Hematopoietic multipotent progenitor cell treated with erythropoietin and hydrocortisone succinate and interleukin-3 and kit ligand, for 17 days (in vitro differentiated cells): Measurements from ENCODE around the gene TSPEAR.

Source experiments
- DNase-seq: peaks from one replicate; pipeline ENCODE4 v3.0.0-alpha.2; 2015; ENCODE audit warnings: low spot score

Gene TSPEAR

DNA sequence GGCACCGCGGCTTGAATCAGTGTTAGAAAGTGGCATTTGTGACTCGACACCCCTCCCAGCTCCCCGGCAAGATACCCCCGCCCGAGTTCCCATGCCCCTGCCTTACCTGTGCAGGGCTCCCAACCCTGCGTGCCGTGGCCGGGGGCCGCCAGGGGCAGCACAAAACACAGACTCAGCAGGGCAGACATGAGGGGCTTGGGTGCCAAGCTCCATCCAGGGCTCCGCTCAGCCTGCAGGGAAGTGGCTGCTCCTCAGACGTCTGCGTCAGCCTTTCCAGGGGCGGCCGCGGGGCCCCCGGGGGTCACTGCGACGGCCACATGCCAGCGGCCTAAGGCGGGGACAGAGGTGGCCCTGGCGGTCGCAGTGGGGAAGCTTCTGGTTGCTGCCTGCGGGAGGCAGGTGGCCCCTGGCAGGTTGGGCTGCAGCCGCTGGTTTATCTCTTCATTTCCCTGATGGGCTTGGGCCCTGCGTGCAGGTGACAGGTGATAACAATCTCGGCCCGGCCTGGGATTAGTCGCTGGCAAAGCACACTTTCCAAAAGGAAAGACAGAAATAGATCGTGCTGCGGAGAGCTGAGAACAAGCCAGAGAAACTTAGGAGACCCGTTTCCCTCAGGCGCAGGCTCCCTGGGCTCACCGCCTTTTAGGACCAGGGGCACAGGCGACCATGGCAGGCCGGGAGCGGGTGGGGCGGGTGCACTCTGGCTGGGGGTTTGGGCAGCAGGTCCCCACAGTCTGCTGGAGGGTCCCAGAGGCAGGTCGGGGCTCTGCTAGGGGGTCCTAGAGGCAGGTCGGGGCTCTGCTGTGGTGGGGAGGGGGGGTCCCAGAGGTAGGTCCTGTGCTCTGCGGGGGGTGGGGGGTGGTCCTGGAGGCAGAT is at the start of gene TSPEAR:
TSS of gene TSPEAR (minus strand) at position 246 of the 876 bp plus-strand sequence. CDS start at position 188, 58 bp downstream.
- no peak for DNase-seq

DNA sequence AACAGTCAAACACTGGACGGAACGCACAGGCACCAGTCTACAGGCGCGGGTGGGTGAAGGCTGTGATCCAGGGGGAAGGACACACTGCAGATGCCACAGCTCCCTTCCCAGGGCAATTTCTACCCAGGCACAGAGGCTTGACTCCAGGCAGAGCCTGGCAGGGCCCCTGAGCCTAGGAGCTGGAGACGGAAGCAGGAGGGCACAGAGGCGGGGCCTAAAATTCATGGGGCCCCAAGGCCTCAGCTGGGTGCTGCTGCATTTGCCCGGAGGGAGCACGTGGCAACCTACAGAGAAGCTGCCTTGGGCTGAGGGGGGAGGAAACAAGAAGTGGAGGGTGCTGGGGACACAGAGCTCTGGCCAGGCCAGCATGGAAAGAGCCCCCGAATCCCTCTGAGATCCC is 49.0 kb upstream of the TSPEAR start:
- no peak for DNase-seq

DNA sequence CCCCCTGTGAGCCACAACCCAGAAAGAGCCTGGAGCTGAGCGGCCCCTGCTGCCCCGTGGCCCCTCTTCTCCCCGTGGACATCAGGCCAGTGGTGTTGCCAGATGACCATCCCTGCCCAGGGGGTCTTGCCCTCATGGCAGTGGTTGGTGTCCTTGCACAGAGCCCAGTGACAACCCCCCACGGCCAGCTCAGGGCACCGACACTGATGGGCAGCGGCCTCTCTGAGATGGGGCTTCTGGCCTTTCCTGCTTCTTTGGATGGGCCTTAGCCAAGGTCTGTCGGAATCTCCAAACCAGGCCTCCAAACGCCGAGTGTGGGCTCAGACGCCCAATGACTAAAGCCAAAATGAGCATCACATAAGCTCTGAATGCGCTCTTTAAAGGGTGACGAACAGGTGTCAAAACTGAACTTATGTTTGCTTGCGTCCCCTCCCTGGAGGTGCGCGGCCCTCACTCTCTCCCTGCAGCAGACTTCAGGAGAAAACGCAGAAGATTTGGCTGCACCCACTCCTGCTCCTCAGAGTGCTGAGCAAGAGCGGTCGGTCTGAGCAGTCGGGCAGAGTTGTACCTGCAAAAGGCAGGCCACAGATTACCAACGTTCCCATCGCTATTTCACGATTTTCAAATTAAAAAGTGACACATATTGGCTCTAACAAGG is 48.4 kb upstream of the TSPEAR start:
- no peak for DNase-seq

DNA sequence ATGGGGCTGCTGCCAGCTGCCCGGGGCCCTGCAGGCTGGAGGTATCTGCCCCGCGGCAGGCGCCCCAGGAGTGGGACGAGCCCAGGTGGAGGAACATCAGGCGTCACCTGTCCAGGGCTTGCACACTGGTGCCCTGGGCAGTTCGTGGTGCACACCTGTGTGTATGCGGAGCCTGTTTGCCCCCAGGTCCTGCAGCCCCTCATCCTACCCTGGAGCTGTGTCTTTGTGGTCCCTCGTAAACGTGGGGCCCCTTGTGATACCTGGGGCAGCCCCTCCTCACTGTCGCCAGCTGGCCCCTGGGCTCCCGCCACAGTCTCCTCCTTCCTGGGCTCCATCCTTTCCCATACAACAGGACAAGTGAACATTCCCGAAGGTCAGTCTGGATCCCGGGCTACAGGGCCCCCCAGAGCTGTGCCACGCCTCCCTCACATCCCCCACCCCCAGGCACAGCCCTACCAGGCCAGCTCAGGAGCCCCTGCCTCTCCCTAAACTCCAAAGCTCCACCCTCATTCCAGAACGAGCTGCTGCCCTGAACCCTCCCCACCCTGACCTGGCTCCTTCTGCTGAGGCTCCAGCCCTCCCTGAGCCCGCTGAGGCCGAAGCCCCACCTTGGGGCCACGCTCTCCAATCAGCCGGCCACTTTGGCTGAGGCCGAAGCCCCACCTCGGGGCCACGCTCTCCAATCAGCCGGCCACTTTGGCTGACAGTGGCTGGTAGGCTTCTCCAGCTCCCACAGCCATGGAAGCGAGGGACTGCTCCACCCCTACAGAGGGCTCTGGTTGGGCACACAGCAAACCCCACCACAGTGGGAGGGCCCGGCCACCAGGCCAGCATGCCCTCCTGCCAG is 47.6 kb upstream of the TSPEAR start:
- no peak for DNase-seq

DNA sequence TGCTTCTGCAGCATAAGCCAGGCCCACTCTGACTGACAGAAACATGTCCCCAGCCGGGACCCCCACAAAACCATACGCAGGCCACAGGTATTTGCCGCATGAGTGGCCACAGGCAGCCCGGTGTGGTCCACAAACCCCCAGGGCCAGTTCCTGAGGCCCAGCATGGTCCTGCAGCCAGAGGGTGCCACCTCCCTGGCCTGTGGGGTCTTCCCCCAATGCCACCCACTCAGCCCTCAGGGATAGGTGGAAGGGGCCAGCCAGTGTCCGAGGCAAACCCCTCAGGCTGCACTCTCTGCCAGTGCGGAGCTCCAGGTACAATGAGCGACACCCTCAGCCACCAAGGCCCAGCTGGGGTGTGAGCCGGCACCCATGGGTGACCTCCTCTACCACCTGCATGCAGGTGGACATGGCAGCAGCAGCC is 46.8 kb upstream of the TSPEAR start:
- no peak for DNase-seq

DNA sequence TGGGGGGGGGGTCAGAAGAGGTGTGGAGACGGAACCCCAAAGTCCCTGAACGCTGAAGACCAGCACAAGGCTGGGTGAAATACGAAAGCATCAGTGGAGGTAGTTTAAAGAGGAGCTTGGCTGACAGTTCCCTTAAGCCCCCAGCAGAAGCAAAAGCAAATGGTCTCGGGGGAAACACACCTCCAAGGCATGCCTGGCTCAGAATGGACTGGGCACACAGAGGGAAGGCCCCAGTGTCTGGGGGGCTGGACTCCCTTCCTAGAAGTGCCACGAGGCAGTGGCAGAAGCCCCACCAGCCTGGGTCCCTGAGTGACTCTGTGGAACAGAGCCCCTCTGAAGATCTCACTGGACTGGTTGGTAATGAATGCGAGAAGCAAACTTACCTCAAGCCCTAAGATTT is 46.4 kb upstream of the TSPEAR start:
- no peak for DNase-seq

DNA sequence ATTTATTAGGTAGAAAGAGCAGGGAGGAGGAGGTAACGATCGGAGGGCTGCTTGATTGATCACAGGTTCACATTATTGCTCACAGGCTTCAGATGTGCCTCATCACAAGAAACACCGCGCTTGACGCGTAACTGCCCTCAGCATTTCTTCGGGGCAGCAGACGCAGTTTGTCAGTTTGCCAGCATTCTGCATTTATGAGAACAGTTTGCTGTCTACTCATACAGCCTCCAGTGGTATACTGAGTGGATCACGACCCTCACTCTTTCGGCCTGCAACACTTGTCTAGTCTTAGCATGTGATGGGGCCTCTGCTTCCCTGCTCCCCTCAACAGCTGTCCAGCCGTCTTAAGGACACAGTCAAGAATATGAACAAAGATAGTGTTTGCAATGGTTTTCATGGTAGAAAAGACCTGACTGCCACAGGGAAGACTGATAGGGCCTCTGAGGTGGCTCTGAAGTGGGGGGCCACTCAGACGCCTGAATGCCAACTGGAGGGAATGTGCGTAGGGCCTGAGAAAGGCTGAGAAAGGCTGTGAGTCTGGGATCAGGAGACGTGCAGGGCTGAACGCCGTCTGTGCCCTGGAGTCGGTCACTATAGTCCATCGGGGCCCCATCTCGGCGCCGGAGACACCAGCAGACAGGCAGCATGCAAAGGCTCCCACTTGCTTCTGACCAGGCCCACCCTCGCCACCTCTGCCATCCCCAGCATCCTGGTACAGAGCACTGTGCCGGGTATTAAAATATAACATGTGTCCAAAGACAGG is 45.2 kb upstream of the TSPEAR start:
- DNase-seq, result no peak

DNA sequence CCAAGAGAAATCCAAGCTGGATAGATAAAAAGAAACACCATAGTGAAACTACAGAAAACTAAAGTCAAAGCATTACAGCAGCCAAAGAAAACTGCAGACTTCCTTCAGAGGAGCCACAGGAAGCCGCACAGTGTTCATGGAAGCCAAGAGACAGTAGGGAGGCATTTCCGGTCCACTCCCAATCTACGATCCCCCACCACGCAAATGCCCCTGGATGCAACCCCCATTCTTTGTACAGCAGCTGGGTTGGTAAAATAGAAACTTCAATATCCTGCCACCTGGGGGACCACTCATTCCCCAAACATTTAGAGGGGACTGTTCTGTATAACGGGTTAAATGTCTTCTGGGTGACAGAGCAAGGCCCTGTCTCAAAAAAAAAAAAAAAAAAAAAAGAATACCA is 43.9 kb upstream of the TSPEAR start:
- DNase-seq, result no peak

DNA sequence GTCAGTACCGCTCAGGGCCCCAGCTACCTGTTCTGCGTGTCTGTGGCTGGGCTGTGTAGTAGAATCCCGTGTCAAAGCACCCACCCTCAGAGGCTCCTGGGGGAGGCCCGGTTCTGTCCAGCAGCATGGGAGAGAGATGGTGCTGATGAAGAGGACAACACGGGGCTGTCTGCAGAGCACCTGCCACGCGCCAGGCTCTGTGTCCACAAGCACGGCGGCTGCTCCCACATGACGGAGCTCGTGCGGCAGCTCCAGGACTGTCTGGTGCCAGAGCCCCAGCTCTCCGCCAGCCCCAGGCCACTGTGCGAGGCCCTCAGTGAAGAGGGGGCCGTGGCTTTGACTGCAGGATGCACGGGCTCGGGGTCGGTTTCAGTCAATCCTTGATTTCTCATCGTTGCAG is 42.0 kb upstream of the TSPEAR start:
- DNase-seq, result no peak

DNA sequence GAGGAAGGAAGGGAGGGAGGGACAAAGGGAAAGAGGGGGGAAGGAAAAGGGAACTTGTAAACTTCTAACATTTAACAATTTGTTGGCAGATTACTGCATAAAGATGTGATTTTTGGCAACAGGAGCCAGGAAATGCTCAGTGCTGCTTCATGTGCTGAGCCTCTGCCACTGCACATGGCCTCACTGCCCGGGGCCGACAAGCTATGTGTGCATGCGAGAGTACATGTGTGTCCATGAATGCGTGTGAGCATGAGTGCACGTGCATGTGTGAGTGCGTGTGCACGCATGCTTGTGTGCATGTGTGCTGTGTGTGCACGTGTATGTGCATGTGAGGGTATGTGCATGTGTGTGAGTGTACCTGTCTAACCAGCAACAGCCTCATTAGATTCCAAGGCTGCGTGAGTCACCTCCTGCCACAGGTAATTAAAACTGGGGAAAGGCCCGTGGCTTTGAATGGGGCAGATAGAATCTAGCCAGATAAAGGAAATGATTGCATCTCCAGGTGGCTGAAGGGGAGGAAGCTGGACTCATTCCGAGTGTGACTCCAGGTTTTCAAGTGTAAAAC is 41.4 kb upstream of the TSPEAR start:
- no peak for DNase-seq

DNA sequence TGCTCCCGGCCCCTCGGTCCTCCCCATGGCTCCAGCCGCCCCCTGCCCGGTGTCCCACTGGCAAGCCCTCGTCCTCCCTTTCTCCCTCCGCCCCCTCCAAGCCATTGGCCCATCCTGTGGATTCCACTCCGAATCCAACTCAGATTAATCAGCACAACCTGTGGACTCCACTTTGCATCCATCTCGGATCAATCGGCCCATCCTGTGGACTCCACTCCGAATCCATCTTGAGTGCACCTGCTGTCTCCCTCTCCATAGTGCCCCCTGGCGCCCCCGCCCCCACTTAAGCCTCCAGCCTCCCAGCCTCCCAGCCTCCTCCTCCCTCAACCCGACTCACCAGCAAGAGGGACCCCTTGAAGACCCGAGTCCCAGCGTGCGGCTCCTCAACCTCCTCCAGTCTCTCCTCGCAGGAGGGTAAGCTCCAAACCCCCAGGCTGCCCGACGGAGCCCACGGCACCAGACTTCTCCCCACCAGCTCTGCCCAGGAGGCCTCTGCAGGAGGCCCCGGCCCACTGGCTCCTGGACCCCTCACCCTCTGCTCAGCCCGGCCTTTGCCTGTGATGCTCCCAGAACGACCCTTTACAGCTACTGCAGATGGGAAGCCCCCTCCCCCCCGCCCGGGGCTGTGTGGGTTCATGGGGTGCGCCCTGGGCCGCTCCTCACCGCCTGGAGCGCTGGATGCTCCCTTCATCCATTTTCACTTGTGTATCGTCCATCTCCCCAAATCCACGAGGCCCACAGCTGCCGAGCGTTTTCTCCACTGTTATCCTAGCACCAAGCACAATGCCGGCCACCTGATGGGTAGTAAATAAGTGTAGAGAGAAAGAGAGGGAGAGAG is 40.6 kb upstream of the TSPEAR start:
- no peak for DNase-seq

DNA sequence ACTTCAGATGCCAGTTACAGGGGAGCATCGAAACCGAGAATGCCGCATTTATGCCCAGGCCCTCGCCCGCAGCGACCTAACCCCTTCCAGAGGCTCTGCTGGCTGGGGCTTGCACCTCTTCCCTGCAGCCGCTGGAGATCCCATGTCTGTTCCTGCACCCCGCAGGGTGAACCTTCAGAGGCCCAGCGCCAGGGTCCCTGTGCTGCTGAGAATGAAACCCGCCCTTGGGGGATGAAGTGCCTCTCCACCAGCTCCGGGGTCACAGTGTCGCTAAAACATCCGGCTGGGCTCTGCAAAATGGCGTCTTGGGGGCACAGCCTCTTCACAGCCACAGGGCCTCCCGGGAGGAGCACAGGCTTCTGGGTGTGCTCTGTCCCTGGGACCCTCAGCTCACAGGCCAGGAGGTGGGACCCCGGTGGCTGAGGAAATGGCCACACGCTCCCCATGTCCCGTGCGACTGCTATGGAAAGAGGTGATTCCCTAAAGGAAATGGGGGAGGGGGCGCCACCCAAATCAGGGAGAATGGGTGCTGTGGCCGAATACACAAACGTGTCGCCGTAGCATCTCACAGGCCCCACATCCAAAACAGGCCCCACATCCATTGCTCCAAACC is 39.9 kb upstream of the TSPEAR start:
- no peak for DNase-seq

DNA sequence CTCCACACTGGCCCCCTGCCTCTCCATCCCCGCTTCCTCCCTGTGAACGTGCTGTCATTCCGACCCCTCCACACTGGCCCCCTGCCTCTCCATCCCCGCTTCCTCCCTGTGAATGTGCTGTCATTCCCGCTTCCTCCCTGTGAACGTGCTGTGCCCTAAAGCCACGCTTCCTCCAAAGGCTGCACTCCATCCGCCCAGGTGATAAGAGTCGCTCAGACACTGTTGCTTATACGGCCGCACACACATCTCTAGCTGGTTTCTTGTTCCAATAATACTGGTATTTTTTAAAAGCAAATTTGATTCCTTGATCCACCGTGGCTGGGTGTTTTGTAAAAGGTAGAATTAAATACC is 39.3 kb upstream of the TSPEAR start:
- DNase-seq, result no peak

DNA sequence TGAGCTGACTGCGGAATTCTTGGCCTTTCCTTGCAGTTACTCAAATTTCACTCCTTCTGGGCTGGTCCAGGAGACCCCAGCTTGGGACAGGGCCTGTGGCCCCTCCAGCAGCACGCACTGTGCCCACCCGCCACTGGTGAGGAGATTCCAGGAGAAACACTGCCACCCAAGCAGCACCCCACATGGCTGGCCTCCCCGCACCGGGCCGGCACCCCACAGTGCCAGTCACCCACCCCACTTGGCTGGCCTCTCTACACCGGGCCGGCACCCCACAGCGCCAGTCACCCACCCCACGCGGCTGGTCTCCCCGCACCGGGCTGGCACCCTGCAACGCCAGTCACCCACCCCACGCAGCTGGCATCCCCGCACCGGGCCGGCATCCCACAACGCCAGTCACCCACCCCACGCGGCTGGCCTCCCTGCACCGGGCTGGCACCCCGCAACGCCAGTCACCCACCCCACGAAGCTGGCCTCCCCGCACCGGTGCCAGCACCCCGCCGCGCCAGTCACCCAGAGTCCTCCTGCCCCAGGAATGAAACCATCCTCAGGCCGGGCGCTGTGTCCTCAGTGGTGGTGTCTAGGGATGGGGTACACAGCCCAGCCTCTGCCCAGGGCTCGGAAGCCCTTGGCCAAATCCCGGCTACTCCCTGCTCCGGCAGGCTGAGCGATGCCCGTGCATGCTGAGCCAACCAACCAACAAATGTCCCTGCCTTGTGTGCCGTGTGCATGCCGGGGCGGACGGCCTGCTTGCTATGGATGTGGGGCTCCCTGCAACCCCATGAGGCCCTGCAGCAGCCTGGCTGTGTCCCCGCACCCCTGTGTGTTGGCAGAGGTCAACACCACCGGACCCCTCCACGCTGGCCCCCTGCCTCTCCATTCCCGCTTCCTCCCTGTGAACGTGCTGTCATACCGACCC is 38.6 kb upstream of the TSPEAR start:
- DNase-seq, result no peak

DNA sequence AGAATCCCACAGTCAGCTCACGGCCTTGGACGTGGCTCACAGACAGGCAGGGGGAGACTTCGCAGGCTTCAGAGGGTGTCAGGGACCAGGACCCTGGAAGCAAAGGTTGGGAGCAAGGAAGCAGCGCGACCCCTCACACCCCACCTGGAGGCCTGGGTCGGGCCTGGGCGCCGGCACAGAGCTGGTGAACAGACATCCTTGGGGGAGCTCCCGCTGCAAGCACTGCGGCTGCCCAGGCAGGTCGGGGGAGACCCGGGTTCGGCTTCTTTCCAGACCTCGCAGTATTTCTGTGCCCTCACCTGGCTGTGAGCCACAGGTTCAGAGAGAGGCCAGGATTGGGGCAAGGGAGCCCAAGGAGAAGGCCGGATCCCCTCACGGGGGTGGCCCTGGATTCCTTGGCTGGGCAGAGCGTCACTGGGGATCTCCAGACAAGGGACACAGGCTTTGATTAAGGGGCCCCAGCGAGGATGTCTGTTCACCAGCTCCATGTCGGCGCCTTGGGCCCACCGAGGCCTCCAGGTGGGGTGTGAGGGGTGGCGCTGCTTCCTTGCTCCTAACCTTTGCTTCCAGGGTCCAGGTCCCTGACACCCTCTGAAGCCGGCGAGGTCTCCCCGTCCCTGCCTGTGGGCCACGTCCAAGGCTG is 37.9 kb upstream of the TSPEAR start:
- DNase-seq, result no peak

DNA sequence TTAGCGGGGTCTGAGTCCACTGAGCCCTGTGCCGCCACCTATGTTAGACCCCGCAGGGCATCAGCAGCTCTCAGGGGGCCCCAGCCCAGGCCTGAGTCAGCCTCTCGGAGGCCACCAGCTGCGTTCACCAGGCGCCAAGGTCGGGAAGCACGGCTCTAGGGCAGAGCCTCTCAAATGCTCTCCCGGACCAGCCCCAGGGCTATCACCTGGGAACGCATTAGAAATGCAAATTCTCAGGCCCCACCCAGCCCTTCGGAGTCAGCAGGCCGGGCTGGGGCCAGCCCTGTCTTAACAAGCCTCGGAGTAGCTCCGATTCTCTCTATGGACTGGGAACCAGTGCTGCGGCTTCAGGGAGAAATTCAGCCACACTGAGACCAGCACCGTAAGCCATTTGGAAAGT is 37.2 kb upstream of the TSPEAR start:
- DNase-seq, result no peak

DNA sequence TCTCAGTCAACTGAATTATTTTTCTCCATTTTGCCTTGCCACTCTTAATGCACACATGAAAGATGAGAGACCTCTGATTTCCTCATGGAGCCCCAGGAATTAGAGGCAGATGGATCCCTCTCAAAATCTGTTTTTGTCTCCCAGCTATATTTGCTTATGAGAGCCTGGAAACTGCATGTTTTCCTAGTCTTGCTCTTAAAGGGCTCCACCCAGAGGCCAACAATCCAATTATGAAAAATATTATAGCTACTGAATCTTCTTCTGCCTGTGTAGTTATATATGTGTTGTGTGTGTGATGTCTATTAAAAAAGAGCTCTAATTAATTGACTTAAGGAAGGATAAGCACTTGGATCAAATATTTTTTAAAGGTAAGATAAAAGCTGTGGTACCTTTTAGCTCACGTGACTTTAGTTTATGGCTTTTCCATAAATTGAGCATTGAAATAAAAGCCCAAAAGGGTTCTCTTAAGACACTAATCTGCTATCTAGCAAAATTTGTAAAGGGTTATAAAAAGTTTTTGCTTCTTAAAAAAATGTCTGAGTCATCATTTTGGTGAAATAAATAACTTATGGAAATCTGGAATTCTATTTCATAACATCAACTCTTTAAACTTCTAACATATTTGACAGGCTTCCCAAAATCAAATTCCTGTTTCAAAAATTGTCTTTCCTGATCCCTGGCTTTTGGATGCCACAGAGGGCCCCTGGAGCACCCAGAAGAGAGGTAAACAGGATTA is 31.2 kb upstream of the TSPEAR start:
- no peak for DNase-seq

DNA sequence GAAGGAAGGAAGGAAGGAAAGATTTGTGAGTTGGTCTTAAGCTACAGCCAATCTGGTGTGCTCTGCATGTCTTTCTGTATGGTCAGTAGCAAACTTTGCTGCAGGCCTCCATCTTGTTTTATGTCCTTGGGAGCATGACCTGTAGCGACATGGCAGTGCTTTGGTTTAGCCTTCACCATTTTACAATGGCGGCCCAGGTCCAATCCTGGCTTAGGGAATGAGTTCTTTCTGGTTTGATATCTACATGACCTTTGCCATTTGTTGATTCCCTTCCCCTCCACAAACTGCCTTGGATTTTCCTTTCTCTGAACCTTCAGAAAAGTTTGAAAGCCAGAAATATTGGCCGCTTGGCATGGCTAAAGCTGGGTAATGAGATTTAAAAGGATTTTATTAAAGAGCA is 30.5 kb upstream of the TSPEAR start:
- DNase-seq, result no peak
